Transverse colon (tissue), 4 donors: ENCODE results near the gene SSH2. TPM values are rescaled to one million over a fixed set of nuclear protein-coding genes. Genes with fewer than 3 reads are reported as not detected.
"Not testable (repeated sequence)": the region's sequence is repeated elsewhere in the genome, so short reads cannot be mapped to it uniquely, and the experiment has no call there.

Experiments
- DNase-seq: peaks from one replicate; pipeline ENCODE4 v3.0.0-alpha.2; 2019
- H3K27ac ChIP-seq, 4 donors: fragments of 200-600 bp; sonication (generic); 2 replicates each; pipeline ENCODE4 v1.5.1; 2016 to 2018; ENCODE audit warnings: inconsistent platforms in 4 of 4
- H3K27me3 ChIP-seq: fragments of 200-600 bp; sonication (generic); 2 replicates; pipeline ENCODE4 v1.5.1; 2017; ENCODE audit warnings: inconsistent platforms
- H3K36me3 ChIP-seq, 4 donors: fragments of 200-600 bp; sonication (generic); 2 replicates each; pipeline ENCODE4 v1.5.1; 2017 to 2019; ENCODE audit warnings: inconsistent platforms in 4 of 4
- H3K4me1 ChIP-seq, 4 donors: fragments of 200-600 bp; sonication (generic); 2 replicates each; pipeline ENCODE4 v1.5.1; 2017 to 2020; ENCODE audit warnings: inconsistent platforms in 4 of 4
- H3K4me3 ChIP-seq, 4 donors: fragments of 200-600 bp; sonication (generic); 1 replicate in 1 of 4; 2 replicates in 3 of 4; pipeline versions ENCODE4 v1.5.1 to v1.6.1; 2017 to 2019; ENCODE audit warnings: inconsistent platforms in 4 of 4
- H3K9me3 ChIP-seq, 2 donors: fragments of 200-600 bp; sonication (generic); 2 replicates each; pipeline ENCODE4 v1.5.1; 2017 to 2019; ENCODE audit warnings: inconsistent platforms in 2 of 2
- EP300 ChIP-seq: sonication (generic); formaldehyde crosslinking; IDR thresholded peaks from one replicate; pipeline ENCODE4 v1.6.1; 2017; ENCODE audit warnings: antibody characterized with exemption, low read depth
- POLR2A ChIP-seq: fragments of 450-650 bp; IDR thresholded peaks from one replicate; pipeline ENCODE4 v1.6.1; 2016; ENCODE audit warnings: antibody characterized with exemption, mild to moderate bottlenecking, moderate library complexity
- POLR2AphosphoS5 ChIP-seq, 3 donors: sonication (generic); formaldehyde crosslinking; IDR thresholded peaks; one replicate each; pipeline ENCODE4 v1.6.1; 2016; ENCODE audit warnings: antibody characterized with exemption in 3 of 3
- WGBS, 2 donors: methylation state at CpG; one replicate each; pipeline ENCODE4 v1.1.5; 2018; ENCODE audit warnings: low coverage in 1 of 2; 5-methylcytosine and 5-hydroxymethylcytosine counted together
- in situ Hi-C, 4 donors: fragments of 200-750 bp; cut with MboI; loops; one replicate each; pipeline versions ENCODE4 v1.15.0 to v1.15.1; 2017; ENCODE audit warnings: low sequenced_read_pairs in 3 of 4, low pct_ligation_motif_present in 1 of 4, low pct_unique_long_range_greater_than_20kb in 1 of 4
- intact Hi-C: fragments of 100-400 bp; cut with DNase I; formaldehyde crosslinking; loops from one replicate; pipeline ENCODE4 v1.15.1; 2023; ENCODE audit warnings: low total_unique reads
- total RNA-seq, 4 donors: library from RNA; depleted of rRNA; stranded (reverse); fragments of >200 nt; gene quantifications; one replicate each; pipeline ENCODE4 v1.1.0, GENCODE V29; 2016
- TF ChIP-seq, protein P1 (sequence below), 5 experiments: fragments of 200-600 bp in 3 of 5; fragments of 450-650 bp in 2 of 5; sonication (generic) in 3 of 5; IDR thresholded peaks; 1 replicate in 2 of 5; 2 replicates in 3 of 5; pipeline ENCODE4 v1.5.1; 2016 to 2017; ENCODE audit warnings: antibody characterized with exemption in 5 of 5, inconsistent platforms in 3 of 5, mild to moderate bottlenecking in 2 of 5, moderate library complexity in 1 of 5

SSH2 gene
- total RNA-seq, 4 donors from 2014 or later: 15.3 to 99.9 (median 46.0) TPM

DNA sequence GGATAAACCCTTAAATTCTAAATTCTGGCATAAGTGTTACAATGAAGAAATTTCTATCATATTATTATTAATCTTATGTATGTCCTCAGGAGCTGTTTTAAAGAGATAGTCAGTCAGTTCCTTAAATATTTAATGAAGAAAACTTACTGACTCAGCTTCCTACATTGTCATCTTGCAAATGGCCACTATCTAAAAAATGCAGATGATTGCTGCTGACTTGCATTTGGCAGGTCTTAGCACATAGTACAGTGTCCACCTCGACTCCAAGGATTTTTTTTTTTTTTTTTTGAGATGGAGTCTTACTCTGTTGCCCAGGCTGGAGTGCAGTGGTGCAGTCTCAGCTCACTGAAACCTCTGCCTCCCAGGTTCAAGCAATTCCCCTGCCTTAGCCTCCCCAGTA lies 252.2 kb downstream of the SSH2 start:
- DNase-seq: no peak
- TF ChIP-seq EP300 (no peak), POLR2A (no peak), POLR2AphosphoS5 (IDR thresholded peaks at IDR 0.05) (no peak)
- TF ChIP-seq, protein P1, sequence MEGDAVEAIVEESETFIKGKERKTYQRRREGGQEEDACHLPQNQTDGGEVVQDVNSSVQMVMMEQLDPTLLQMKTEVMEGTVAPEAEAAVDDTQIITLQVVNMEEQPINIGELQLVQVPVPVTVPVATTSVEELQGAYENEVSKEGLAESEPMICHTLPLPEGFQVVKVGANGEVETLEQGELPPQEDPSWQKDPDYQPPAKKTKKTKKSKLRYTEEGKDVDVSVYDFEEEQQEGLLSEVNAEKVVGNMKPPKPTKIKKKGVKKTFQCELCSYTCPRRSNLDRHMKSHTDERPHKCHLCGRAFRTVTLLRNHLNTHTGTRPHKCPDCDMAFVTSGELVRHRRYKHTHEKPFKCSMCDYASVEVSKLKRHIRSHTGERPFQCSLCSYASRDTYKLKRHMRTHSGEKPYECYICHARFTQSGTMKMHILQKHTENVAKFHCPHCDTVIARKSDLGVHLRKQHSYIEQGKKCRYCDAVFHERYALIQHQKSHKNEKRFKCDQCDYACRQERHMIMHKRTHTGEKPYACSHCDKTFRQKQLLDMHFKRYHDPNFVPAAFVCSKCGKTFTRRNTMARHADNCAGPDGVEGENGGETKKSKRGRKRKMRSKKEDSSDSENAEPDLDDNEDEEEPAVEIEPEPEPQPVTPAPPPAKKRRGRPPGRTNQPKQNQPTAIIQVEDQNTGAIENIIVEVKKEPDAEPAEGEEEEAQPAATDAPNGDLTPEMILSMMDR (IDR thresholded peaks at IDR 0.05): no peak
- intact Hi-C loops (no loop called here), in situ Hi-C loops (no loop called here)
- Histone ChIP-seq H3K27me3 (no peaks in the 10 kb centered on the region), H3K36me3 (peaks cover 0 to 15% (median 0%) of the 10 kb centered on the region in 4 donors), H3K27ac (peak overlapping the region; percentile 20 to 54 (median 46)), H3K9me3 (no peaks in the 10 kb centered on the region), H3K4me3 (no peak overlapping the region), H3K4me1 (peaks cover 0 to 16% (median 0%) of the 10 kb centered on the region in 4 donors)
- 57 to 64% methylated on average over 1 of the region's 1 CpG for WGBS, 2 donors

DNA sequence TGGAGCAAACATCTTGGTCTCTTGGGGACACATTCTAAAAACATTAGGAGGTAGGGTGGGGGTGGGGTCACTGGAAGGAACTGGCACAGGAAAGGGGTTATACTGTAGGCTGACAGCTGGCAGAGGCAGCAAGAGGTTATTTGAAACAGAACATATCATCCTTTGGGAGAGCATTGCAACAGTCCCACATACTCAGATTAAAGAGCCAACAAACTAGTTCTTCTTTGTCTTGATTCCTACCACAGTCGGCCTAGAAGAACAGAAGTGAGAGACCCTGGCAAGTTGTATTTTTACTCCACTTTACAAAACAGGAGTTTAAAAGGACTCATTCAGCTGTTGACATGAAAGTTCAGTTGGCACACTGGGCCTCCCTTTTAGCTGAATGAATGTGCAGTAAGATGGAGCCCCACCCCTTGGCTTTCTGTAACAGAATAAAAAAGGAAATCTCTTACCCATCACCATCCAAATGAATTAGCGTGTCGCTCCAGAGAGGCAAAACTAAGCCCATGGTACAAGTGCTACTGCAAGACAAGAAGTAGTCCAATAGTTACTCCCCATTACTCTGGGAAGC lies 252.7 kb downstream of the SSH2 start:
- 77 to 80% methylated on average over 2 to 3 of the region's 3 CpGs for whole genome bisulfite sequencing, 2 donors
- TF ChIP-seq POLR2A: no peak
- TF ChIP-seq POLR2AphosphoS5 (IDR thresholded peaks at IDR 0.05): peak in 2 of 3 donors; percentile 17 to 48
- no peak for DNase-seq
- Histone ChIP-seq H3K27ac (peak overlapping the region in 3 of 4 donors; percentile 44 to 54 (median 47)), H3K36me3 (peaks cover 0 to 15% (median 0%) of the 10 kb centered on the region in 4 donors), H3K9me3 (no peaks in the 10 kb centered on the region), H3K27me3 (no peaks in the 10 kb centered on the region), H3K4me1 (peaks cover 0 to 11% (median 0%) of the 10 kb centered on the region in 4 donors), H3K4me3 (no peak overlapping the region)
- intact Hi-C loops: no loop called here
- in situ Hi-C loops: no loop called here

DNA sequence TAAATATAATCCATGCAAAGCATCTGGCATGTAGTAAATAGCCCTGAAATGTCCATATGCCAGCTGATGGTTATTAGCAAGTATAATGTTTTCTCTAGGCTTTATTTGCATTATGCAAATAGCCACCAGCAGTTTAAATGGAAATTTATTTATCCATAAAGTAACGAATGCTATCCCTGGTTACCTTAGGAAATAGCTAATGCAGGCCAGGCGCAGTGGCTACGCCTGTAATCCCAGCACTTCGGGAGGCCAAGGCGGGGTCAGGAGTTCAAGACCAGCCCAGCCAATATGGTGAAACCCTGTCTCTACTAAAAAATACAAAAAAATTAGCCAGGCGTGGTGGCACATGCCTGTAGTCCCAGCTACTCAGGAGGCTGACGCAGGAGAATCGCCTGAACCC lies 254.1 kb downstream of the SSH2 start:
- H3K27ac ChIP-seq, H3K27me3 ChIP-seq, DNase-seq, H3K9me3 ChIP-seq, intact Hi-C loops, H3K4me3 ChIP-seq, H3K4me1 ChIP-seq, in situ Hi-C loops: not testable (repeated sequence)
- WGBS, 2 donors: 91 to 96% methylated on average over 4 to 8 of the region's 8 CpGs
- peaks cover 0 to 28% (median 4%) of the 10 kb centered on the region in 4 donors for H3K36me3 ChIP-seq

DNA sequence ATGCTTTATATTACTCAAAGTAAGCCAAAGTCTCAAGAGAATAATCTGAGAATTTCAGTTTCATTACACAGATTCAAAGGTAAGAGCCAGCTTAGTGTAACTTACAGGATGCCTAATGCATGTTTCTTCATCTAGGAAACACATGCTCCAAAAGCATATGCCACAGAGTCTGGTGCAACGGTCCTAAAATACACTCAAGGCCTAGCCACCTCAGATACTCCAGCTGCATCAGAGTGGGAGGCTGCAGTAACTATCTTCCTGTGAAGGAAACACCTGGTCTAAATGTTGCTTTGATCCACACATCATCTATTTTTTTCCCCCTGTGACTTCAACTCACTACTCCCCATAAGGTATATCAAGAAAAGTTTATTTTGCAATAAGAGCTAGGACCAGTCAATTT lies 255.7 kb downstream of the SSH2 start:
- peaks cover 0 to 10% (median 0%) of the 10 kb centered on the region in 4 donors for H3K4me1 ChIP-seq
- WGBS, 2 donors: 36 to 60% methylated on average over 1 of the region's 1 CpG
- in situ Hi-C loops (no loop called here), intact Hi-C loops (no loop called here)
- no peak for TF ChIP-seq POLR2AphosphoS5 (IDR thresholded peaks at IDR 0.05)
- TF ChIP-seq, protein P1 (IDR thresholded peaks at IDR 0.05): no peak
- TF ChIP-seq EP300: no peak
- no peak for TF ChIP-seq POLR2A
- no peaks in the 10 kb centered on the region for H3K27me3 ChIP-seq
- no peak for DNase-seq
- no peaks in the 10 kb centered on the region for H3K9me3 ChIP-seq
- no peak overlapping the region for H3K27ac ChIP-seq
- peaks cover 0 to 30% (median 4%) of the 10 kb centered on the region in 4 donors for H3K36me3 ChIP-seq
- no peak overlapping the region for H3K4me3 ChIP-seq

DNA sequence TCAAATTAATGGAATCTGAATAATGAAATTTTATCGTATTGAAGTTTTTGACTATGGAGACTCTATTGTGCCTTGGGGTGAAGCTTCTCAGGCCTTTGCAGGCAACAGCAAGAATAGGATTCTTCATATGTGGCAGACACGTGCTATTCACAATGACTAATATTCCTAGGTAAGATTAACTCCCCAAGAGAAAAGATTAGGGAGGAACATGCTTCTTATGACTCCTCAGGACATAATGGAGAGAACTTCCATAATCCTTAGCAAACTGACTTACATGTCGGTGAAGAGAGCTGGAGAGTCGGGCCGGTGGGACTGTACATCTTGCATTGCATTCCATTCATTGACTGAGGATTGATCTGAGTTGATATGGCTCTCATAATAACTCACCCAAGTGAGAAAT lies 258.4 kb downstream of the SSH2 start:
- intact Hi-C loops: no loop called here
- DNase-seq: no peak
- H3K27me3 ChIP-seq: no peaks in the 10 kb centered on the region
- WGBS, 2 donors: 95% methylated on average over 4 to 5 of the region's 5 CpGs
- no peak overlapping the region for H3K27ac ChIP-seq
- no peak overlapping the region for H3K4me3 ChIP-seq
- TF ChIP-seq POLR2AphosphoS5 (IDR thresholded peaks at IDR 0.05): no peak
- no peak for TF ChIP-seq EP300
- TF ChIP-seq, protein P1 (IDR thresholded peaks at IDR 0.05): no peak
- TF ChIP-seq POLR2A: no peak
- in situ Hi-C loops: no loop called here
- no peaks in the 10 kb centered on the region for H3K9me3 ChIP-seq
- peaks cover 0 to 41% (median 6%) of the 10 kb centered on the region in 4 donors for H3K36me3 ChIP-seq
- no peaks in the 10 kb centered on the region for H3K4me1 ChIP-seq
